CD14-positive monocyte (primary cell): Measurements from ENCODE around the gene SETDB1. TPM values are rescaled to one million over a fixed set of nuclear protein-coding genes. Genes with fewer than 3 reads are reported as not detected.

Experiments used
- DNase-seq, 3 donors: peaks; one replicate each; pipeline ENCODE4 v3.0.0-alpha.2; 2011 to 2022
- H2AFZ ChIP-seq: 2 replicates; pipeline ENCODE4 v1.6.0; 2012; ENCODE audit warnings: mild to moderate bottlenecking, low read depth, low read length, inconsistent platforms; ENCODE audit not compliant: insufficient read depth, poor library complexity, severe bottlenecking
- H3K27ac ChIP-seq, 2 donors: 1 replicate in 1 of 2; 2 replicates in 1 of 2; pipeline ENCODE4 v1.5.1; 2012 to 2013; ENCODE audit warnings: low read length in 2 of 2, control low read depth in 1 of 2, inconsistent platforms in 1 of 2, low read depth in 1 of 2, mild to moderate bottlenecking in 1 of 2
- H3K27me3 ChIP-seq, 2 donors: one replicate each; pipeline versions ENCODE4 v1.6.0 to v1.6.1; 2011 to 2013; ENCODE audit warnings: low read length in 2 of 2; ENCODE audit not compliant: control insufficient read depth in 2 of 2, insufficient read depth in 2 of 2
- H3K36me3 ChIP-seq, 2 donors: replicated peaks in 1 of 2; 1 replicate in 1 of 2; 2 replicates in 1 of 2; pipeline versions ENCODE4 v1.5.1 to v1.6.1; 2012 to 2013; ENCODE audit warnings: low read length in 2 of 2, control low read depth in 1 of 2, inconsistent platforms in 1 of 2, mild to moderate bottlenecking in 1 of 2; ENCODE audit not compliant: insufficient read depth in 2 of 2, control insufficient read depth in 1 of 2
- H3K4me1 ChIP-seq, 2 donors: 1 replicate in 1 of 2; 2 replicates in 1 of 2; pipeline versions ENCODE4 v1.5.1 to v1.6.1; 2012 to 2013; ENCODE audit warnings: low read length in 2 of 2, control low read depth in 1 of 2, inconsistent platforms in 1 of 2, mild to moderate bottlenecking in 1 of 2, moderate library complexity in 1 of 2; ENCODE audit not compliant: insufficient read depth in 2 of 2, control insufficient read depth in 1 of 2
- H3K4me2 ChIP-seq: replicated peaks from 2 replicates; pipeline ENCODE3; 2012; ENCODE audit warnings: low read length, moderate library complexity, mild to moderate bottlenecking; ENCODE audit not compliant: poor library complexity, severe bottlenecking; ENCODE audit errors: extremely low read depth
- H3K4me3 ChIP-seq, 3 experiments: fragments of 200-600 bp in 1 of 3; sonication (generic) in 1 of 3; replicated peaks in 1 of 3; 1 replicate in 2 of 3; 2 replicates in 1 of 3; pipeline ENCODE4 v1.5.1; 2011 to 2013; ENCODE audit warnings: low read length in 3 of 3, mild to moderate bottlenecking in 3 of 3, control low read depth in 2 of 3, low read depth in 2 of 3, inconsistent platforms in 1 of 3, moderate library complexity in 1 of 3
- H3K79me2 ChIP-seq: 2 replicates; pipeline ENCODE4 v1.6.0; 2012; ENCODE audit warnings: mild to moderate bottlenecking, control low read depth, inconsistent platforms, low read length, moderate library complexity; ENCODE audit not compliant: insufficient read depth
- H3K9ac ChIP-seq: 2 replicates; pipeline ENCODE4 v1.6.0; 2017; ENCODE audit warnings: low read length, mild to moderate bottlenecking; ENCODE audit not compliant: insufficient read depth, poor library complexity, severe bottlenecking
- H3K9me3 ChIP-seq, 2 donors: replicated peaks in 1 of 2; 1 replicate in 1 of 2; 2 replicates in 1 of 2; pipeline versions ENCODE4 v1.5.1 to v1.6.1; 2012 to 2013; ENCODE audit warnings: low read length in 2 of 2, control low read depth in 1 of 2; ENCODE audit not compliant: control insufficient read depth in 1 of 2, insufficient read depth in 1 of 2
- H4K20me1 ChIP-seq: 2 replicates; pipeline ENCODE4 v1.6.0; 2012; ENCODE audit warnings: mild to moderate bottlenecking, low read length, control low read depth, moderate library complexity; ENCODE audit not compliant: insufficient read depth
- H3K27ac Mint-ChIP-seq, 7 donors: one replicate each; pipeline ENCODE4 v1.8.0; 2020; ENCODE audit warnings: mild to moderate bottlenecking in 7 of 7, mixed read lengths in 7 of 7, moderate library complexity in 6 of 7, inconsistent platforms in 2 of 7
- H3K27me3 Mint-ChIP-seq, 3 donors: one replicate each; pipeline ENCODE4 v1.8.0; 2021 to 2022; ENCODE audit warnings: low read depth in 3 of 3, mild to moderate bottlenecking in 3 of 3, mixed read lengths in 3 of 3, moderate library complexity in 3 of 3, inconsistent platforms in 1 of 3
- H3K36me3 Mint-ChIP-seq, 2 donors: one replicate each; pipeline ENCODE4 v1.8.0; 2020; ENCODE audit warnings: mixed read lengths in 2 of 2, inconsistent platforms in 1 of 2, mild to moderate bottlenecking in 1 of 2
- H3K4me1 Mint-ChIP-seq: one replicate; pipeline ENCODE4 v1.8.0; 2020; ENCODE audit warnings: mild to moderate bottlenecking, mixed read lengths
- H3K4me3 Mint-ChIP-seq, 2 donors: one replicate each; pipeline ENCODE4 v1.8.0; 2020; ENCODE audit warnings: mild to moderate bottlenecking in 2 of 2, mixed read lengths in 2 of 2, moderate library complexity in 1 of 2
- H3K9me3 Mint-ChIP-seq, 7 donors: one replicate each; pipeline ENCODE4 v1.8.0; 2020 to 2022; ENCODE audit warnings: mixed read lengths in 7 of 7, mild to moderate bottlenecking in 6 of 7, moderate library complexity in 6 of 7, inconsistent platforms in 2 of 7
- CTCF ChIP-seq: fragments of 200-600 bp; IDR thresholded peaks from one replicate; pipeline ENCODE4 v1.8.0; 2022; ENCODE audit warnings: antibody characterized with exemption, mild to moderate bottlenecking
- WGBS: methylation state at CpG from one replicate; pipeline ENCODE4 v1.1.5; 2013; ENCODE audit warnings: missing lambda C conversion rate; ENCODE audit not compliant: insufficient coverage; 5-methylcytosine and 5-hydroxymethylcytosine counted together
- intact Hi-C, 2 donors: fragments of 100-400 bp; cut with micrococcal nuclease; formaldehyde crosslinking; loops; one replicate each; pipeline versions ENCODE4 v1.15.0 to v1.15.1; 2023
- polyA plus RNA-seq, 3 donors: library from polyadenylated mRNA; depleted of rRNA in 1 of 3; unstranded in 2 of 3; stranded (reverse) in 1 of 3; fragments of 300-500 nt in 2 of 3; fragments of >200 nt in 1 of 3; fragmentation: Illumina TruSeq in 2 of 3; gene quantifications; 1 replicate in 2 of 3; 2 replicates in 1 of 3; pipeline ENCODE4 v1.2.3, GENCODE V29; 2012 to 2021

Gene SETDB1
- polyA plus RNA-seq, 3 donors, result 13.9 to 69.4 (median 15.5) TPM

GRCh38 chr1:150979092-150980056 lies 53.2 kb downstream of the SETDB1 start:
- H3K4me1 Mint-ChIP-seq, result peaks cover 46% of the 10 kb centered on the region
- no peaks in the 10 kb centered on the region for H3K9me3 Mint-ChIP-seq
- Histone ChIP-seq H3K27me3 (no peaks in the 10 kb centered on the region), H3K9me3 (no peaks in the 10 kb centered on the region), H3K27ac (peak overlapping the region; percentile 81 to 87), H3K4me2 (peak overlapping the region; percentile 89), H3K9ac (peak overlapping the region; percentile 71), H3K36me3 (no peaks in the 10 kb centered on the region), H2AFZ (peak overlapping the region; percentile 95), H3K4me3 (peak overlapping the region; percentile 49 to 79 (median 67)), H4K20me1 (no peaks in the 10 kb centered on the region), H3K79me2 (peaks cover 23% of the 10 kb centered on the region), H3K4me1 (peaks cover 48 to 50% of the 10 kb centered on the region in 2 donors)
- H3K4me3 Mint-ChIP-seq, result peak overlapping the region; percentile 74 to 93
- 1% methylated on average over 12 of the region's 23 CpGs for WGBS
- H3K36me3 Mint-ChIP-seq, result peaks cover 0 to 4% of the 10 kb centered on the region in 2 donors
- DNase-seq, result peak; percentile 81 to 92 (median 83)
- peak overlapping the region; percentile 91 to 100 (median 99) for H3K27ac Mint-ChIP-seq
- intact Hi-C loops, result loop anchor here (5.0 to 10.0 kb wide), 3 partner anchors 52 to 215 kb away; partner anchors contain the start of genes SETDB1 (in 2 of the 2) and CTSS (in 1 of the 2)
- peak; percentile 100 for TF ChIP-seq CTCF
- H3K27me3 Mint-ChIP-seq, result no peaks in the 10 kb centered on the region

- no peak overlapping the region for H3K4me3 Mint-ChIP-seq
- Histone ChIP-seq H3K4me2 (no peak overlapping the region), H3K9me3 (no peaks in the 10 kb centered on the region), H3K4me1 (peaks cover 35 to 36% of the 10 kb centered on the region in 2 donors), H3K9ac (no peak overlapping the region), H3K27me3 (no peaks in the 10 kb centered on the region), H3K36me3 (no peaks in the 10 kb centered on the region), H3K79me2 (peaks cover 11% of the 10 kb centered on the region), H3K4me3 (no peak overlapping the region), H4K20me1 (no peaks in the 10 kb centered on the region), H2AFZ (no peak overlapping the region), H3K27ac (no peak overlapping the region)
- H3K4me1 Mint-ChIP-seq, result peaks cover 34% of the 10 kb centered on the region
- DNase-seq, result no peak
- H3K9me3 Mint-ChIP-seq, result no peaks in the 10 kb centered on the region
- H3K27me3 Mint-ChIP-seq, result peaks cover 0 to under 1% (median 0%) of the 10 kb centered on the region in 3 donors
- no peak overlapping the region for H3K27ac Mint-ChIP-seq
- peaks cover 0 to 4% of the 10 kb centered on the region in 2 donors for H3K36me3 Mint-ChIP-seq
- TF ChIP-seq CTCF, result no peak
- intact Hi-C loops, result no loop called here
- WGBS, result 92% methylated on average over 6 of the region's 6 CpGs
Measured at GRCh38 chr1:150981177-150981804, 55.1 kb downstream of the SETDB1 start.
